ES-I3 (cell line): Measurements from ENCODE around the gene CTAG1B.
"Not testable (repeated sequence)": the region's sequence is repeated elsewhere in the genome, so short reads cannot be mapped to it uniquely, and the experiment has no call there.

Experiments used
- H3K36me3 ChIP-seq: 2 replicates; pipeline ENCODE4 v1.6.1; 2013; ENCODE audit warnings: mild to moderate bottlenecking, low read length, control low read depth, moderate library complexity; ENCODE audit not compliant: insufficient read depth
- H3K4me1 ChIP-seq: 2 replicates; pipeline ENCODE4 v1.6.1; 2013; ENCODE audit warnings: mild to moderate bottlenecking, control low read depth, low read length; ENCODE audit not compliant: insufficient read depth
- H3K9ac ChIP-seq: 2 replicates; pipeline ENCODE4 v1.6.1; 2013; ENCODE audit warnings: low read depth, mild to moderate bottlenecking, low read length, moderate library complexity
- H3K9me3 ChIP-seq: 2 replicates; pipeline ENCODE4 v1.6.1; 2013; ENCODE audit warnings: mild to moderate bottlenecking, low read length, moderate library complexity; ENCODE audit not compliant: control insufficient read depth, insufficient read depth

The CTAG1B gene

DNA sequence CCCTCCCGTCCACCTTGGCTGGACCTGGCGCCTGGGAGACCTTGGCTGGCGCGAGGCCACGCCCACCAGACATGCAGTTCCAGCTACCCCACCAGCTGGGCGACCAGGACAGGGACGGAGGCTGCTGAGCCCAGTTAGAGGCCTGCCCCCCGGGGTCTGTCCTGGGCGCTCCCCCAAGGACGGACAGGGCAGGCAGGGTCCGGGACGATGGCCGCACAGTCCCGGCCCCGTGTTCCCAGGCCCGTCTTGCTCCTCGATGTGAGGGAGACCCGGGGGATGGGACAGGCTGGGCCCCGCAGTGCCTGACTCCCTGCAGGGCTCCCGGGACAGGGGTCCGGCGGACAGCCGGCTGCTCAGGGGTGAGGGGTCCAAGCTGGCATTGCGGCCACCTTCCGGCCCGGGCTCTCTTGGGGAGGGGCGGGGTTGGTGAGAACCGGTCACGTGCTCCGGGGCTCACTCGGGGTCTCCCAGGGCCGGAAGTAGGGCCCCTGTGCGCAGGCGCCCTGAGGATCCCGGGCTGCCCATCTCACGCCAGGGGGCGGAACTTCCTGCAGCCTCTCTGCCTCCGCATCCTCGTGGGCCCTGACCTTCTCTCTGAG lies 34.4 kb downstream of the CTAG1B start, which contains the start of gene CTAG1A:
CTAG1A (plus strand) TSS at position 549 of the 599 bp plus-strand sequence. CDS start 74 bp downstream, outside the sequence.
- not testable (repeated sequence) for H3K36me3 ChIP-seq, H3K4me1 ChIP-seq, H3K9me3 ChIP-seq, H3K9ac ChIP-seq

- H3K4me1 ChIP-seq, H3K36me3 ChIP-seq, H3K9me3 ChIP-seq, H3K9ac ChIP-seq: not testable (repeated sequence)
These were observed 36.1 kb downstream of the CTAG1B start for GRCh38 chrX:154582994-154583393.

- not testable (repeated sequence) for H3K36me3 ChIP-seq, H3K9me3 ChIP-seq, H3K9ac ChIP-seq, H3K4me1 ChIP-seq
These were observed 44.0 kb downstream of the CTAG1B start for GRCh38 chrX:154575076-154575475.

DNA sequence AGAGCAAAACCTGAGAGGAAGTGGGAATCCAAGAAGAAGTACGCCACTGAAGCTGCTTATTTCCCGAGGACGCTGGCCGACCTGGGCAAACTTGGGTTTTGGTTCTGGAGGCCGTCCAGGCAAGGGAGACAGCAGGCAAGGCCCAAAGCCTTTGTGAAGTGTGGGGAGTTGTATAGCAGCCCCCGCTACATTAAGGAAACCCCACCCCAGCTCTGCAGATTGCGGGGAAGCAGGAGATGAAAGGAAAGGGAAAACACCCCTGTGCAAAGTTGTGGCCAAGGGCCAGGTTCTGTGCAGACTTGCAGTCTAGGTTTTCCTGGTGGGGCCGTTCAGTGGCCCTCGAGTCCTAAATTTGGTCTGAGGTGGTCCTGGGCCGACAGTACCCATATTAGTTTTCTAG lies 46.0 kb downstream of the CTAG1B start:
- H3K36me3 ChIP-seq, H3K9me3 ChIP-seq, H3K4me1 ChIP-seq, H3K9ac ChIP-seq: not testable (repeated sequence)

DNA sequence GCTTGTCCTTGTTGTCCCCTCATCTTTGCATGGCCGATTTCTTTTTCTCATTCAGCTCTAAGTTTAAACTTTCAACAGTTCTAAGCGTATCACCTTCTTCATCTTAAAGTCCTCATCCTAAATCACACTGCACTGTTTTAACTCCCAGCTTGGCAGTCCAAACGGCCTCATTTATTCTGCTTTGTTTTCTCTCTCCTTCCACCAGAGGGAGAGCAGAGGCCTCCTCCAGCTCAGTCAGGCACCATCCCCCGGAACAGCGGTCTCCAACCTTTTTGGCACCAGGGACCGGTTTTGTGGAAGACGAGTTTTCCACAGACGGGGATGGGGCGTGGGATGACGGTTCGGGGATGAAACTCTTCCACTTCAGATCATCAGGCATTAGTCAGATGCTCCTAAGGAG lies 48.7 kb downstream of the CTAG1B start:
- H3K9ac ChIP-seq, H3K36me3 ChIP-seq, H3K4me1 ChIP-seq, H3K9me3 ChIP-seq: not testable (repeated sequence)
